Ureter (tissue), 1 donor: ENCODE data around the gene TULP1. TPM values are rescaled to one million over a fixed set of nuclear protein-coding genes. Genes with fewer than 3 reads are reported as not detected.
"Not testable (repeated sequence)": the region's sequence is repeated elsewhere in the genome, so short reads cannot be mapped to it uniquely, and the experiment has no call there.

Experiments used
- DNase-seq: peaks from one replicate; pipeline ENCODE4 v3.0.0-alpha.2; 2020; ENCODE audit warnings: low spot score
- total RNA-seq: library from RNA; stranded (reverse); gene quantifications from one replicate; pipeline ENCODE4 v1.2.4, GENCODE V29; 2023
- donor health status: DM: yes; HTN: yes; CAD: no.

The TULP1 gene
- total RNA-seq, 1 donor from 2014 or later, result 0.83 TPM

- DNase-seq, result no peak
Measured at GRCh38 chr6:35521235-35521634, 8.5 kb upstream of the TULP1 start.

DNA sequence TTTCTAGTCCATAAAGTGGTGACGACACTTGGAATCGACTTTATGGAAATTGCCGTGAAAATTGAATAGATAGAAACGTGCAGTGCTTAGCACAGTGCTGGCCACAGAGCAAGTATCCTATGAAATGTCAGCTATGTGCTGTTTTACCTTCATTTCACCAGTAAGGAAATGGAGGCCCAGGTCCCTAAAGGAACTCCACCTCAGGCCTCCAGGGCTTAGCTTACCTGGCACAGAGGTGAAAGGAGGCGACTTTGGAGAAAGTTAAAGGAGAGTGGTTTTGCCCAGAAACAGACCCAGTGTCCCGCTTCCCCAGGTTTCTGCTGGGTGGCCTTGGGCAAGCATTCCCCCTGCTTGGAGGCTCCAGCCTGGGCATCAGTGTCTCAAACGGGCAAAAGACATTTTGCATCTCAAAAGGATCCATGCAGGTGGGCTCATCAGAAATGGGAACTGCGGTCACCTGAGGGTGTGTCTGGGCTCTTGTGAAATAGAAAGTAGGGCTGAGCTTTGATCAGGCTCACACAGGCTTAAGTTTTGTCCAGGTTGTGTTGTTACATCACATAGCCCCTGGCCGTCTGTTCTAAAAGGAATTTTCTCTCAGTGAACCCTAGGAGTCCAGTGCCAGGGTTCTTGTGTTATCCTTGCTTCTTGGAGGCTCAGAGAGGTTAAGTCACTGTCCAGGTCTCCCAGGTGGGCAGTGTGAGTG is 6.8 kb upstream of the TULP1 start:
- no peak for DNase-seq

DNA sequence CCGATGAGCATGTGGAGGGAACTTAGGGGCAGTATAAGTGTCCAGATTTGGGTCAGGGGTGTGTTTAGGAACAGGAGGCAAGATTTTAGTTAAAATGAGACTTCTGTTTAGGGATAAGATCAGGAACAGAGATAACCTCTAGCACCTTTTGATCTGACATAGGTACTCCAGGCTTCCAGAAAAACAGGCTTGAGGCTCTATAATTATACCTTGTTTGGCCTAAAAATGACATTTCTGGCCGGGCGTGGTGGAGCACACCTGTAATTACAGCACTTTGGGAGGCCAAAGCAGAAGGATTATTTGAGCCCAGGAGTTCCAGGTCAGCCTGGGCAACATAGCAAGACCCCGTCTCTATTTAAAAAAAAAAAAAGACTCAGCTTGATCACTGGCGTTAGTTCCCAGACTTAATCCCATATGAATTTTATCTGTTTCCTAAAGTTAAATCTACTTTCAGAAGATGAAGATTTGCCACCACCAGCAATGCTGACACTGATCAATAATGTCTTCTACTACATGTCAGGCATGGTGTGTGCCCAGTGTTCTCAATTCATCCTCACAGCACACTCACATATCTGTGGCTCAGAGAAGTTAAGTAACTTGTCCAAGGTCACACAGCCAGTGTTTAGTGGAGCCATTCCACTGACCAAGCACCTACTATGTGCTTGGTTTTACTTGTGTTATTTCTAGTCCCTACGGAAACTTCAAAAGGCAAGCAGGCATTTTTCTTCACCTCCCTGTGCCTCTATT is 6.0 kb upstream of the TULP1 start:
- DNase-seq, result no peak

- DNase-seq, result not testable (repeated sequence)
Measured at GRCh38 chr6:35517978-35518377, 5.3 kb upstream of the TULP1 start.

GRCh38 chr6:35516712-35517111 is 4.0 kb upstream of the TULP1 start:
- DNase-seq, result no peak

- not testable (repeated sequence) for DNase-seq
Measured at GRCh38 chr6:35515939-35516338, 3.2 kb upstream of the TULP1 start.

DNA sequence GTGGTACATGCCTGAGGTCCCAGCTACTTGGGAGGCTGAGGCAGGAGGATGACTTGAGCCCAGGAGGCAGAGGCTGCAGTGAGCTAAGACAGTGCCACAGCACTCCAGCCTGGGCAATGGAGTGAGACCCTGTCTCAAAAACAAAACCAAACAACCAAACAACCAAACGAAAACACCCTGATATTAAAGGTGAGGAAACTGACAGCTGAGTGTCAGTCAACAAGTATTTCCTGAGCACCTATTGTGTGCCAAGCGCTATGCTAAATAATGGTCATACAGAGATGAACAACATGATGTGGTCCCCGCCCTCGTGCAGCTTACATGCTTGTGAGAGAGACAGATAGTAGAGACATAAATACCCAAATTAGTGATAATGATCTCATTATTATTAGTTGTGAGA is 1.9 kb upstream of the TULP1 start:
- DNase-seq, result no peak

DNA sequence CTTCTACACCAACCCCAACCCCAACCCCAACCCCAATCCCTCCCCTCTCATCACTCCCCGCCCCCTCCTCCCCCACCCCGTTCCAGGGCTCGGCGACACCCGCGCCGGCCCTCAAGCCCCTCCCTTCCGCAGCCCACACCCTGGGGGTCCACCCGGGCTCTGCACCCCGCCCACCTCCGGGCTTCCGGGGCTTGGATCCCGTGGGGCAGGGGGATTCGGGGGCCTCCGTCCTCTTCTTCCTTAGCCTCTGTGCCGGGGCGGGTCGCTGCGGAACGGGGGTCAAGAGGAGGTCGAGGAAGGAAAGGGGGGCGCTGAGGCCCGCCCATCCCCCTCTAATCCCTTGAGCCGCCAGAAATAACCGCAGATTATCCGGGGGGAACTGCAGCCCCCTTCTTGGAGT is 690 bp downstream of the TULP1 start:
- DNase-seq, result no peak

DNA sequence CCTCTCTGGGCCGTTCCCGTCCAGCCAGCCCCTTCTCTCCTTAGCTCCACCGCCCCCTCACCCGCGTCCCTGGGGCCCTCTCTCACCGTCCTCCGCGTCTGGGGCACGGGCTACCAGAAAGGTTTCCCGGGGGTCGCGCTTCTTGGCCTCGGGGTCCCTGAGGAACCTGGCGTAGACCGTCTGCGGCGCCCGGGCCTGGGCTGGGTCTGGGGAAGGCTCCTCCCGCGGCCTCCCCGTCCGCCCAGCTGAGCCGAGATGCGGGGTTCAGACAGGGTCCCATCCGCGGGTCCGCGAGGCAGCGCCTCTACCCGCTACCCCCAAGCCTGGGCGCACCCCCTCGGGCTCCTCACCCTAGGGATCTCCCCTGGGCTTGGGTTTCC is 1.1 kb downstream of the TULP1 start:
- DNase-seq, result no peak

DNA sequence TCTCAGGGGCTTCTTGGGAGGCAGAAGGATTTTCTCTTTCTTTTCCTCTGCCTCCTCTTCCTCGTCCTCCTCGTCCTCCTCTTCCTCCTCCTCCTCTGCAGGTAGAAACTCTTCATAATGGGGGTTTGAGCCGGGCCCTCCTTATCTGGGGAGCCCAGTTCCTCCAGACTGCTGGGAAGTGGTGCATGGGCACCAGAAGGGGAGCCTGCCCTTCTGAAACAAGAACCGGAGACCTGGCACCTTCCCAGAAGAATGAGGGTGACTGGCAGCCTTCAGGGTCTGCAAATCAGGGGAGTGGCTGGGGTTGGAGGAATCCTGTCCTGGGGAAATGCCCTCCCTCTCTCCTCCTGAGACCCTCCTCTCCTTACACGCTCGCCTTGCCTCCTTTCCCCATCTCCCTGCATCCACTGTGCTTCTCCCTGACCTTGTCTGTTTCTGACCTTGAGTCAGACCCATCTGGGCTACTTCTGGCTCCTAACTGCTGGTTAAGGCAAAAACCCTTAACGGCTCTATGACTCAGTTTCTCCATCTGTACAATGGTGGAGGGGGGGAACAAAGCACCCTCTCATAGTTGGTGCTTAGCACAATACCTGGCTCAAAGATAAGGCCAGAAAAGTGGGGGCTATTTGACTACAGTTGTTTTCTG is 1.7 kb downstream of the TULP1 start:
- no peak for DNase-seq

DNA sequence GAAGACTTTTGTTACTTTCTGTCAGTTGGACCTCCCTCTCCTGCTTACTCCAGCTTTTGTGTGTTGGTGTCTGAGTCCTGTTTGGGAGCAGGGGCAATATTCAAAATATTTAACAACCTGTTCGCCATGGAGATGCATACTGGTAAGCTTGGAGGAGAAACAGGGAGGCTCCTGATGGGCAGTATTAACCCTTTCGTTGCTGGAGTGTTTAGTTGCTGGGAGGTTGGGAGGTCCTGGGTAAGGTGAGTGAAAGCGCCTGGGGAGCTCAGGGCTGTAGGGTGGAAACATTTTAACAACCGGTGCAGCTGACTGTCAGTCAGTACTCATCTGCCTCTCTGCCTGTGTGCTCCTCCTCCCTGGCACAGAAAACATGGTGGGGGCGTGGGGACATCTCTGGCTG is 4.2 kb downstream of the TULP1 start:
- DNase-seq, result no peak

DNA sequence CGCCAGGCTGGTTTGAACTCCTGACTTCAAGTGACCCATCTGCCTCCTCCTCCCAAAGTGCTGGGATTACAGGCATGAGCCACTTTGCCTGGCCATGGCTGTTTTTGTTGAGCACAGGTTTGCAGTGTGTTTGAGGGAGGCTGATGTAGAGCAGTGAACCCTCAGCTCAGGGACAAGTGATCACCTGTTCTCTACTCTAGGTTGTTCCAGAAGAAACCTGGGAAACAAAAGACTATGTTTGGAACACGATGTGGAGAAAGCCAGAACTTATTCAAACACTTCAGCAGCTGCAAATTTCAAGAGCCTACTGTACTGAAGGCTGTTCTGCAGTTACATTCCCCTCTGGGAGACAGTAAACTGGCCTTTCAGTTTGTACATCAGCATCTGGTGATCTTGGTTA is 4.7 kb downstream of the TULP1 start:
- DNase-seq, result no peak

- no peak for DNase-seq
Measured at GRCh38 chr6:35507221-35507620, 5.5 kb downstream of the TULP1 start.

DNA sequence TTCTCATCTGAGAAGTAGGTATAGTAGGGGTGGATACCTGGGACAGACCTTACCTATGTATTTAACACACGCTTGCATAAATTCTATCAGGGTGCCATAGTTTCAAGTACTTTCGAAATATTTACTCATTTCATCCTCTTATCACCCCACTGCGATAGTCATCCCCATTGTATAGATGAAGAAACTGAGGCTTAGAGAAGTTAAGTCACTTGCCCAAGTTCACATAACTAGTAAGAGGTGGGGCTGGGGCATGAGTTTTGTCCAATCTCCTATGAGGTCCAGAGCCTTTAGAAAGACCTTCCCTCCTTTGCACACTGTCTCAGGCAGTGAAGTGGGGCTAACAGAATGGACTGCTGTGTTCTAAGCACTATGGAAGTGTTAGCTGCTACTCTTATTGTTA is 6.2 kb downstream of the TULP1 start:
- no peak for DNase-seq

DNA sequence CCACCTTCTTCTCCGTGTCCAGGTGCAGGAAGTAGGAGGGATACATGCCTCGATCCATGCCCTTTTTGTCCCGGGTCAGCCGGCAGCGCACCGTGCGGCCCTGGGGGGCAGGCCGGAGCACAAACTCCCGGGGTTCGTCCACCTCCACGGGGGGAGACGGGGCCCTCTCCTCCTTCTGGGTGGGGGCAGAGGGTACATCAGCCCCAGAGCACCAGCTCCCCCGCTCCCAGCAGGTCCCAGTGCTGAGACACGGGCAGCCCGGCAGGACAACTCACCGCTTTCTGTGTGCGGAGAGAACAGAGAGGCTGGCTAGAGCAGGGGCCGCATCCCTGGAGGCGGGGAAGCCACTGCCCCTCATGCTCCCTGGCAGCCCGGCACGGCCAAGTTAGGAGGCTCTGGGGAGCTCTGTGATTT is 6.7 kb downstream of the TULP1 start:
- DNase-seq, result no peak

GRCh38 chr6:35503534-35503933 is 9.2 kb downstream of the TULP1 start:
- no peak for DNase-seq

- DNase-seq, result no peak
Measured at GRCh38 chr6:35501784-35502183, 10.9 kb downstream of the TULP1 start.

- DNase-seq, result no peak
Measured at GRCh38 chr6:35500782-35501181, 11.9 kb downstream of the TULP1 start.

DNA sequence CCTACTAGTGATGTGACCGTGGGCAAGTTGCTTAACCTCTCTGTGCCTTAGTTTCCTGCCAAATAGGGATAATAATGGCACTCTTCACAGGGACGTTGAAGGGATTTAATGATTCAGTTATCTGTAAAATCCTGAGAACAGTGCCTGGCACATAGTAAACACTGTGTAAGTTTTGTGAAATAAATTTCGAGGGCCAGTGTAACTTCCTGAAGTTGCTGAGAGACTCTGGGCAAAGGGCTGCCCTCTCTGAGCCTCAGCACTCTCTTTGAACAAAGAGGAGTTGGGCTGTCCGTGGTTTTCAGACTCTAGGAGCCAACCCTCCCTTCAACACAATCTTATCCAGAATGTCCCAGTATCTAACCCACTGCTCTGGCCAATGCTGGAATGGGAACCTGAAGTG is 13.3 kb downstream of the TULP1 start:
- no peak for DNase-seq

- no peak for DNase-seq
Measured at GRCh38 chr6:35498422-35499067, 14.2 kb downstream of the TULP1 start.

DNA sequence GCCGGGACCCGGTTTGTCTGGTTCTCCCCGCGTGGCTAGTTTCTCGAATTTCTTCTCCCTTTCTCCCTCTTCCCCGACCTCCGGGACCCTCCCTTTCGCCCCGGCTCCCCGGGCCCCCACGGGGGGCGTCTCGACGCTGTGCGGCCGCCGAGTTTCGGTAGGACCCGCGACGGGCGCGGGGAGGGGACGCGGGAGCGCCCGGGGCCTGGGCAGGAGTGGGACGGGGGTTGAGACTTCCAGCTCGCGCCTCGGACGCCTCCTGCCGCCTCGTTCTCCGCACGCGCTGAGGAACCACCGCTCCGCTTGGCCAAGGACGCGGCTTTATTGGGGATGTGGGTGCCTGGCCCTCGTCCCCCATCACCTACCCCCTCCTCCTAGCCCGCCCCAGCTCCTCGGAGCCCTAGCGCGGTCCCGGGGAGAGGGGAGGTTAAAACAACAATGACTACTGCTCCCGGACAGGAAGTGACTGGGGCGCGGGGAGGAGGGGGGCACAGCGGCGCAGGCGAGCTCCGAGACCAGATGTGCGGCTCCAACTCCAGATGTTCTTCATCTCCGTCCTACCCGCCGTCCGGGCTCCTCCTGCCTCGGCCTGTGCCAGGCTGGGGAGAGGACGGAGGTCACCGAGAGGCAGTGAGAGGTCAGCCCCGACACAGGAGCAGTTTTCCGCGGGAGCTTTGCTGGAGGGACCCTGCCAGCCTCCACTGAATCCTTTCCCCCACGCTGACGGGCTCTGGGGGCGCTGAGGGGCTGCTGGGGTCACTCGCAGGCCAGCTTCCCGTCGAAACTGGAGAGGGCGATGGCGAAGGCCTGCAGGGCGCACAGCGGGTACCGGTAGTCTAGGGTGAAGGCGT is 14.9 kb downstream of the TULP1 start:
- DNase-seq, result peak; percentile 85
